AG04450 (cell line): Measurements from ENCODE around the gene SCGB1C1. TPM values are rescaled to one million over a fixed set of nuclear protein-coding genes. Genes with fewer than 3 reads are reported as not detected.

ENCODE experiments used
- CTCF ChIA-PET: fragments of 300-600, 350-600 bp; formaldehyde crosslinking; extraction: SDS; loops from one replicate; lab custom pipeline; 2022; ENCODE audit warnings: antibody characterized with exemption, inconsistent platforms; lab: Charles Lee
- POLR2A ChIA-PET: fragments of 350-600 bp; formaldehyde crosslinking; extraction: SDS; loops from one replicate; lab custom pipeline; 2021; ENCODE audit warnings: antibody characterized with exemption, inconsistent platforms; lab: Yijun Ruan, JAX
- DNase-seq: peaks from one replicate; pipeline ENCODE4 v3.0.0-alpha.2; 2011; ENCODE audit warnings: low read depth, low spot score
- H3K27ac ChIP-seq: one replicate; pipeline ENCODE4 v1.5.1; 2012; ENCODE audit warnings: low read depth, low read length, control low read depth
- H3K27me3 ChIP-seq: one replicate; pipeline ENCODE4 v1.6.0; 2012; ENCODE audit warnings: low read length; ENCODE audit not compliant: control insufficient read depth, insufficient read depth
- H3K4me3 ChIP-seq: 2 replicates; pipeline ENCODE4 v1.5.1; 2011; ENCODE audit warnings: mild to moderate bottlenecking, low read depth, low read length, control low read depth
- H3K9me3 ChIP-seq: 2 replicates; pipeline ENCODE4 v1.5.1; 2012; ENCODE audit warnings: low read length; ENCODE audit not compliant: control insufficient read depth, insufficient read depth
- CTCF ChIP-seq: IDR thresholded peaks from 2 replicates; pipeline ENCODE4 v1.5.1; 2011; ENCODE audit warnings: low read depth, low read length, control low read depth, inconsistent platforms
- polyA plus RNA-seq: library from polyadenylated mRNA; depleted of rRNA; stranded (reverse); fragments of >200 nt; gene quantifications from 2 replicates; pipeline ENCODE4 v1.2.3, GENCODE V29; 2011; rRNA removed
- small RNA-seq: library from RNA; depleted of rRNA; stranded (forward); fragments of <200 nt; gene quantifications from one replicate; pipeline ENCODE3, GENCODE V24; 2012; ENCODE audit warnings: low read depth; ENCODE audit not compliant: insufficient read length

The SCGB1C1 gene
- polyA plus RNA-seq, 1 experiment, result not detected

GRCh38 chr11:241634-242033 is 48.8 kb downstream of the SCGB1C1 start:
- TF ChIP-seq CTCF, result no peak
- H3K9me3 ChIP-seq, result no peaks in the 10 kb centered on the region; the same call in 1 of the 2 replicates
- POLR2A ChIA-PET, result no interaction called here
- no peak overlapping the region for H3K4me3 ChIP-seq
- CTCF ChIA-PET, result interaction anchor here (6.8 kb wide), 1 partner anchor 9 kb away, joined by 51 read pairs; no protein-coding TSS in a partner anchor
- H3K27me3 ChIP-seq, result no peaks in the 10 kb centered on the region
- no peak overlapping the region for H3K27ac ChIP-seq
- DNase-seq, result no peak

Small RNA genes within 50 kb of the gene (small RNA-seq; reads per million reads assigned to genes)
- gene RNU6-447P, result not detected

Other genes with a start within 250 kb of the SCGB1C1 start
- 75.0 and 86.4 TPM in 2 replicates for gene BET1L, start 14.3 kb downstream of the SCGB1C1 start, polyA plus RNA-seq
- gene RIC8A, start 14.6 kb downstream of the SCGB1C1 start, polyA plus RNA-seq, result 118 and 153 TPM in 2 replicates
- gene SIRT3, start 43.3 kb downstream of the SCGB1C1 start, polyA plus RNA-seq, result 14.7 and 15.8 TPM in 2 replicates
- 138 and 148 TPM in 2 replicates for gene PSMD13, start 43.9 kb downstream of the SCGB1C1 start, polyA plus RNA-seq
- not detected in 2 replicates for gene NLRP6, start 85.3 kb downstream of the SCGB1C1 start, polyA plus RNA-seq
- 4.0 and 5.2 TPM in 2 replicates for gene PGGHG, start 96.0 kb downstream of the SCGB1C1 start, polyA plus RNA-seq
- gene IFITM5, start 106.4 kb downstream of the SCGB1C1 start, polyA plus RNA-seq, result not detected in 2 replicates
- 219 and 367 TPM in 2 replicates for gene IFITM2, start 114.7 kb downstream of the SCGB1C1 start, polyA plus RNA-seq
- gene IFITM1, start 121.0 kb downstream of the SCGB1C1 start, polyA plus RNA-seq, result 62.1 and 81.6 TPM in 2 replicates
- 426 and 760 TPM in 2 replicates for gene IFITM3, start 127.8 kb downstream of the SCGB1C1 start, polyA plus RNA-seq
- 7.8 and 9.5 TPM in 2 replicates for gene B4GALNT4, start 176.4 kb downstream of the SCGB1C1 start, polyA plus RNA-seq
- gene PKP3, start 201.1 kb downstream of the SCGB1C1 start, polyA plus RNA-seq, result 0.55 and 1.1 TPM in 2 replicates
- gene SIGIRR, start 221.9 kb downstream of the SCGB1C1 start, polyA plus RNA-seq, result 17.8 and 20.9 TPM in 2 replicates
- 0.10 TPM in 1 of 2 replicates, not detected in the other for gene ANO9, start 248.9 kb downstream of the SCGB1C1 start, polyA plus RNA-seq